Testis (tissue), 3 donors: ENCODE results near the gene AARSD1. TPM values are rescaled to one million over a fixed set of nuclear protein-coding genes. Genes with fewer than 3 reads are reported as not detected.

Source experiments
- DNase-seq: peaks from one replicate; pipeline ENCODE4 v3.0.0-alpha.2; 2019
- H3K27ac ChIP-seq, 2 donors: fragments of 200-600 bp; sonication (generic); one replicate each; pipeline ENCODE4 v1.5.1; 2019
- H3K27me3 ChIP-seq: fragments of 200-600 bp; sonication (generic); one replicate; pipeline ENCODE4 v1.5.1; 2019
- H3K36me3 ChIP-seq: fragments of 200-600 bp; sonication (generic); one replicate; pipeline ENCODE4 v1.5.1; 2017; ENCODE audit warnings: low read depth; ENCODE audit errors: missing control alignments
- H3K4me1 ChIP-seq: fragments of 200-600 bp; sonication (generic); one replicate; pipeline ENCODE4 v1.5.1; 2019
- H3K4me3 ChIP-seq, 2 donors: fragments of 200-600 bp; sonication (generic); one replicate each; pipeline ENCODE4 v1.5.1; 2017 to 2019
- H3K9me3 ChIP-seq: fragments of 200-600 bp; sonication (generic); one replicate; pipeline ENCODE4 v1.5.1; 2017
- CTCF ChIP-seq, 3 experiments: fragments of 450-650 bp in 2 of 3; fragments of 200-600 bp in 1 of 3; sonication (generic) in 1 of 3; IDR thresholded peaks; one replicate each; pipeline ENCODE4 v1.5.1; 2016 to 2019; ENCODE audit warnings: antibody characterized with exemption in 3 of 3, mild to moderate bottlenecking in 2 of 3, moderate library complexity in 1 of 3
- POLR2A ChIP-seq: fragments of 450-650 bp; IDR thresholded peaks from one replicate; pipeline ENCODE4 v1.6.1; 2017; ENCODE audit warnings: antibody characterized with exemption, mild to moderate bottlenecking, moderate library complexity
- WGBS, 2 donors: methylation state at CpG; one replicate each; pipeline ENCODE4 v1.1.5; 2018; 5-methylcytosine and 5-hydroxymethylcytosine counted together
- intact Hi-C: fragments of 100-400 bp; cut with DNase I; formaldehyde crosslinking; loops from one replicate; pipeline ENCODE4 v1.15.1; 2023; ENCODE audit warnings: low total_unique reads
- polyA plus RNA-seq: library from polyadenylated mRNA; stranded (reverse); fragments of 350-450 nt; fragmentation: Illumina TruSeq; extraction: RNeasy Lipid Tissue Mini Kit (QIAGEN cat#74804); gene quantifications from one replicate; pipeline ENCODE4 v1.2.3, GENCODE V29; 2014; ENCODE audit warnings: low read depth, low replicate concordance; ENCODE audit not compliant: insufficient read depth
- small RNA-seq, 2 donors: library from RNA; depleted of rRNA; stranded (forward); fragments of <200 nt; gene quantifications; one replicate each; pipeline ENCODE3, GENCODE V24; 2016
- total RNA-seq, 2 donors: library from RNA; depleted of rRNA; stranded (reverse); fragments of >200 nt; gene quantifications; one replicate each; pipeline ENCODE4 v1.2.3, GENCODE V29; 2016

Gene AARSD1
- total and polyA plus RNA-seq, 3 donors from 2014 or later = 62.0 to 184 (median 84.3) TPM

- TF ChIP-seq POLR2A (no peak), CTCF (IDR thresholded peaks at IDR 0.05) (no peak)
- WGBS, 2 donors = 83 to 84% methylated on average over 6 of the region's 6 CpGs
- DNase-seq = no peak
- Histone ChIP-seq H3K4me1 (no peaks in the 10 kb centered on the region), H3K27me3 (no peaks in the 10 kb centered on the region), H3K27ac (no peak overlapping the region), H3K4me3 (no peak overlapping the region), H3K36me3 (no peaks in the 10 kb centered on the region), H3K9me3 (no peaks in the 10 kb centered on the region)
- intact Hi-C loops = no loop called here
These were observed 60.2 kb downstream of the AARSD1 start for GRCh38 chr17:42904110-42904469.

GRCh38 chr17:42901535-42902229 is 62.6 kb downstream of the AARSD1 start:
- 79 to 85% methylated on average over 10 of the region's 10 CpGs for WGBS, 2 donors
- H3K4me3 ChIP-seq = no peak overlapping the region
- intact Hi-C loops = no loop called here
- TF ChIP-seq CTCF (IDR thresholded peaks at IDR 0.05) (no peak), POLR2A (no peak)
- no peaks in the 10 kb centered on the region for H3K36me3 ChIP-seq
- H3K4me1 ChIP-seq = no peaks in the 10 kb centered on the region
- H3K27ac ChIP-seq = no peak overlapping the region
- no peaks in the 10 kb centered on the region for H3K27me3 ChIP-seq
- DNase-seq = no peak
- H3K9me3 ChIP-seq = no peaks in the 10 kb centered on the region

Small RNAs within 50 kb of the gene (small RNA-seq; reads per million reads assigned to genes)
- 0 reads per million in 2 donors for gene AARSD1
- gene RF00561 = 0 reads per million in 2 donors

Other genes with a start within 250 kb of the AARSD1 start
- 10 to 100 TPM; 53.7 to 59.4 TPM for gene EZH1, start 219.4 kb downstream of the AARSD1 start, total RNA-seq
- gene EZH1, start 219.4 kb downstream of the AARSD1 start, polyA plus RNA-seq = 28.1 TPM
- gene RAMP2, start 203.2 kb downstream of the AARSD1 start, total RNA-seq = 10 to 100 TPM in 1 of 2 donors, 1 to 10 TPM in 1; 6.9 to 14.6 TPM
- 38.2 TPM for gene RAMP2, start 203.2 kb downstream of the AARSD1 start, polyA plus RNA-seq
- 10 to 100 TPM; 48.3 to 51.8 TPM for gene VPS25, start 191.0 kb downstream of the AARSD1 start, total RNA-seq
- gene VPS25, start 191.0 kb downstream of the AARSD1 start, polyA plus RNA-seq = 64.1 TPM
- gene WNK4, start 183.8 kb downstream of the AARSD1 start, total RNA-seq = 1 to 10 TPM; 1.4 to 2.3 TPM
- gene WNK4, start 183.8 kb downstream of the AARSD1 start, polyA plus RNA-seq = 2.8 TPM
- gene COA3, start 165.8 kb downstream of the AARSD1 start, total RNA-seq = 10 to 100 TPM; 43.0 to 49.2 TPM
- gene COA3, start 165.8 kb downstream of the AARSD1 start, polyA plus RNA-seq = 52.7 TPM
- gene CNTD1, start 165.6 kb downstream of the AARSD1 start, total RNA-seq = 10 to 100 TPM; 21.2 to 49.1 TPM
- 114 TPM for gene CNTD1, start 165.6 kb downstream of the AARSD1 start, polyA plus RNA-seq
- gene BECN1, start 140.2 kb downstream of the AARSD1 start, total RNA-seq = 100 to 1,000 TPM; 100 to 111 TPM
- gene BECN1, start 140.2 kb downstream of the AARSD1 start, polyA plus RNA-seq = 74.2 TPM
- gene PSME3, start 131.1 kb downstream of the AARSD1 start, total RNA-seq = 10 to 100 TPM; 79.7 to 92.1 TPM
- 135 TPM for gene PSME3, start 131.1 kb downstream of the AARSD1 start, polyA plus RNA-seq
- 10 to 100 TPM; 10.3 to 14.6 TPM for gene AOC2, start 119.9 kb downstream of the AARSD1 start, total RNA-seq
- gene AOC2, start 119.9 kb downstream of the AARSD1 start, polyA plus RNA-seq = 5.7 TPM
- gene AOC3, start 113.3 kb downstream of the AARSD1 start, total RNA-seq = 10 to 100 TPM; 14.3 to 14.8 TPM
- 46.4 TPM for gene AOC3, start 113.3 kb downstream of the AARSD1 start, polyA plus RNA-seq
- gene G6PC1, start 63.7 kb downstream of the AARSD1 start, total RNA-seq = under 1 TPM in 1 of 2 donors, not detected in 1; 0.06 TPM
- 0.26 TPM for gene G6PC1, start 63.7 kb downstream of the AARSD1 start, polyA plus RNA-seq
- gene PTGES3L, start 15.6 kb upstream of the AARSD1 start, total RNA-seq = 1 to 10 TPM; 2.8 to 5.2 TPM
- 5.5 TPM for gene PTGES3L, start 15.6 kb upstream of the AARSD1 start, polyA plus RNA-seq
- 10 to 100 TPM; 18.5 to 20.2 TPM for gene RUNDC1, start 16.1 kb upstream of the AARSD1 start, total RNA-seq
- 17.5 TPM for gene RUNDC1, start 16.1 kb upstream of the AARSD1 start, polyA plus RNA-seq
- 100 to 1,000 TPM; 457 to 634 TPM for gene RPL27, start 34.0 kb upstream of the AARSD1 start, total RNA-seq
- gene RPL27, start 34.0 kb upstream of the AARSD1 start, polyA plus RNA-seq = 1,036 TPM
- gene IFI35, start 42.3 kb upstream of the AARSD1 start, total RNA-seq = 10 to 100 TPM in 1 of 2 donors, 1 to 10 TPM in 1; 8.0 to 12.7 TPM
- 15.0 TPM for gene IFI35, start 42.3 kb upstream of the AARSD1 start, polyA plus RNA-seq
- gene VAT1, start 57.9 kb upstream of the AARSD1 start, total RNA-seq = 100 to 1,000 TPM; 201 to 277 TPM
- gene VAT1, start 57.9 kb upstream of the AARSD1 start, polyA plus RNA-seq = 204 TPM
- gene RND2, start 60.8 kb upstream of the AARSD1 start, total RNA-seq = 10 to 100 TPM; 15.7 to 33.1 TPM
- 48.7 TPM for gene RND2, start 60.8 kb upstream of the AARSD1 start, polyA plus RNA-seq
- gene BRCA1, start 160.9 kb upstream of the AARSD1 start, total RNA-seq = 10 to 100 TPM; 28.6 to 47.7 TPM
- gene BRCA1, start 160.9 kb upstream of the AARSD1 start, polyA plus RNA-seq = 20.9 TPM
- gene NBR1, start 206.8 kb upstream of the AARSD1 start, total RNA-seq = 100 to 1,000 TPM; 146 to 244 TPM
- 302 TPM for gene NBR1, start 206.8 kb upstream of the AARSD1 start, polyA plus RNA-seq
- gene TMEM106A, start 247.4 kb upstream of the AARSD1 start, total RNA-seq = 1 to 10 TPM; 8.4 to 8.7 TPM
- gene TMEM106A, start 247.4 kb upstream of the AARSD1 start, polyA plus RNA-seq = 11.8 TPM